Measurements from ENCODE around the gene DPM2. TPM values are rescaled to one million over a fixed set of nuclear protein-coding genes. Genes with fewer than 3 reads are reported as not detected.

DPM2 gene
- total and polyA plus RNA-seq, 8 donors = 1.7 to 98.2 (median 35.3) TPM

GRCh38 chr9:127980060-127980705 lies 42.5 kb upstream of the DPM2 start:
- peaks cover 43 to 73% (median 58%) of the 10 kb centered on the region in 4 donors for H3K4me1 ChIP-seq
- TF ChIP-seq POLR2AphosphoS5 (IDR thresholded peaks at IDR 0.05) (peak in 2 of 3 donors; percentile 78 to 82), EP300 (IDR thresholded peaks at IDR 0.05) (no peak)
- H3K4me3 ChIP-seq = peak overlapping the region; percentile 77 to 91 (median 90)
- peak; percentile 81 to 85 for DNase-seq
- no peaks in the 10 kb centered on the region for H3K27me3 ChIP-seq
- H3K27ac ChIP-seq = peak overlapping the region; percentile 91 to 99 (median 94)
- WGBS, 5 donors = 0 to 1% (median 0%) methylated on average over 17 to 61 of the region's 61 CpGs
- intact Hi-C loops (cut with DNase I; ENCODE audit: low total_unique reads) = loop anchor here (10.0 kb wide), 1 partner anchor 55 kb away; no protein-coding TSS in a partner anchor
- H3K9me3 ChIP-seq = no peaks in the 10 kb centered on the region
- no peaks in the 10 kb centered on the region for H3K36me3 ChIP-seq

- no peaks in the 10 kb centered on the region for H3K9me3 ChIP-seq
- TF ChIP-seq CTCF (IDR thresholded peaks at IDR 0.05) (no peak), POLR2A (IDR thresholded peaks at IDR 0.05) (no peak), POLR2AphosphoS5 (IDR thresholded peaks at IDR 0.05) (peak in 2 of 3 donors; percentile 7 to 16), EP300 (IDR thresholded peaks at IDR 0.05) (no peak)
- 0 to 4% (median 2%) methylated on average over 22 to 24 of the region's 24 CpGs for WGBS, 5 donors
- no peaks in the 10 kb centered on the region for H3K36me3 ChIP-seq
- H3K27ac ChIP-seq = peak overlapping the region; percentile 91 to 99 (median 94)
- peaks cover 50 to 80% (median 65%) of the 10 kb centered on the region in 4 donors for H3K4me1 ChIP-seq
- no peaks in the 10 kb centered on the region for H3K27me3 ChIP-seq
- intact Hi-C loops (cut with DNase I; ENCODE audit: low total_unique reads) = loop anchor here (10.0 kb wide), 1 partner anchor 55 kb away; no protein-coding TSS in a partner anchor
- peak; percentile 54 to 81 for DNase-seq
- peak overlapping the region; percentile 77 to 91 (median 90) for H3K4me3 ChIP-seq
Measured at GRCh38 chr9:127979333-127980059, 41.8 kb upstream of the DPM2 start.

- intact Hi-C loops (cut with DNase I; ENCODE audit: low total_unique reads) = no loop called here
- Histone ChIP-seq H3K27ac (peak overlapping the region; percentile 91 to 99 (median 94)), H3K4me1 (peaks cover 55 to 85% (median 70%) of the 10 kb centered on the region in 4 donors)
Measured at GRCh38 chr9:127979015-127979332, 41.3 kb upstream of the DPM2 start.

GRCh38 chr9:127977884-127978647 lies 40.4 kb upstream of the DPM2 start:
- DNase-seq = peak; percentile 76
- peaks cover 65 to 90% (median 79%) of the 10 kb centered on the region in 4 donors for H3K4me1 ChIP-seq
- no peaks in the 10 kb centered on the region for H3K36me3 ChIP-seq
- 12 to 33% (median 21%) methylated on average over 12 of the region's 12 CpGs for WGBS, 5 donors
- no peaks in the 10 kb centered on the region for H3K9me3 ChIP-seq
- TF ChIP-seq CTCF (IDR thresholded peaks at IDR 0.05) (peak in 1 of 7 experiments; percentile 25), POLR2AphosphoS5 (IDR thresholded peaks at IDR 0.05) (peak in 2 of 3 donors; percentile 45 to 58), POLR2A (IDR thresholded peaks at IDR 0.05) (no peak)
- no peaks in the 10 kb centered on the region for H3K27me3 ChIP-seq
- intact Hi-C loops (cut with DNase I; ENCODE audit: low total_unique reads) = no loop called here
- H3K4me3 ChIP-seq = peak overlapping the region; percentile 77 to 91 (median 90)
- H3K27ac ChIP-seq = peak overlapping the region; percentile 69 to 99 (median 94)

More at GRCh38 chr9:127979015-127979332, 41.3 kb upstream of the DPM2 start:
- DNase-seq = no peak
- Histone ChIP-seq H3K36me3 (no peaks in the 10 kb centered on the region), H3K9me3 (no peaks in the 10 kb centered on the region), H3K27me3 (no peaks in the 10 kb centered on the region), H3K4me3 (peak overlapping the region; percentile 77 to 91 (median 90))
- no peak for TF ChIP-seq EP300 (IDR thresholded peaks at IDR 0.05)
- no peak for TF ChIP-seq POLR2A (IDR thresholded peaks at IDR 0.05)
- 13 to 39% (median 19%) methylated on average over 4 to 5 of the region's 5 CpGs for WGBS, 5 donors
